Spleen (tissue), 11 donors: ENCODE results near the gene UPK1B. TPM values are rescaled to one million over a fixed set of nuclear protein-coding genes. Genes with fewer than 3 reads are reported as not detected.
A peak's percentile ranks its signal among the peaks of the same experiment; 100 is the strongest.

Source experiments
- DNase-seq: peaks from one replicate; pipeline ENCODE4 v3.0.0-alpha.2; 2020
- H3K27ac ChIP-seq, 8 donors: fragments of 200-600 bp; sonication (generic) in 7 of 8; 1 replicate in 4 of 8; 2 replicates in 4 of 8; pipeline versions ENCODE4 v1.5.0 to v1.8.0; 2016 to 2021; ENCODE audit warnings: inconsistent platforms in 4 of 8, mild to moderate bottlenecking in 4 of 8, moderate library complexity in 1 of 8
- H3K27me3 ChIP-seq, 7 donors: fragments of 200-600 bp; sonication (generic) in 6 of 7; replicated peaks in 1 of 7; 1 replicate in 4 of 7; 2 replicates in 3 of 7; pipeline versions ENCODE4 v1.5.0 to v1.8.0; 2016 to 2021; ENCODE audit warnings: inconsistent platforms in 3 of 7, mild to moderate bottlenecking in 1 of 7
- H3K36me3 ChIP-seq, 6 donors: fragments of 200-600 bp; sonication (generic) in 5 of 6; 1 replicate in 4 of 6; 2 replicates in 2 of 6; pipeline versions ENCODE4 v1.5.0 to v1.8.0; 2016 to 2021; ENCODE audit warnings: inconsistent platforms in 2 of 6
- H3K4me1 ChIP-seq, 6 donors: fragments of 200-600 bp; sonication (generic) in 5 of 6; 1 replicate in 3 of 6; 2 replicates in 3 of 6; pipeline versions ENCODE4 v1.5.0 to v1.8.0; 2016 to 2021; ENCODE audit warnings: inconsistent platforms in 3 of 6
- H3K4me3 ChIP-seq, 8 donors: fragments of 200-600 bp; sonication (generic) in 7 of 8; 1 replicate in 4 of 8; 2 replicates in 4 of 8; pipeline versions ENCODE4 v1.5.0 to v1.8.0; 2016 to 2021; ENCODE audit warnings: inconsistent platforms in 4 of 8, mild to moderate bottlenecking in 4 of 8, moderate library complexity in 2 of 8
- H3K9me3 ChIP-seq, 8 donors: fragments of 200-600 bp; sonication (generic) in 7 of 8; 1 replicate in 4 of 8; 2 replicates in 4 of 8; pipeline versions ENCODE4 v1.5.0 to v1.8.0; 2016 to 2021; ENCODE audit warnings: inconsistent platforms in 4 of 8
- CTCF ChIP-seq, 11 experiments: fragments of 200-600 bp in 7 of 11; fragments of 450-650 bp in 4 of 11; sonication (generic) in 4 of 11; IDR thresholded peaks in 8 of 11; conservative IDR thresholded peaks in 3 of 11; 1 replicate in 7 of 11; 2 replicates in 4 of 11; pipeline versions ENCODE4 v1.4.0 to v1.8.0; 2016 to 2021; ENCODE audit warnings: antibody characterized with exemption in 11 of 11, inconsistent platforms in 4 of 11, mild to moderate bottlenecking in 1 of 11
- POLR2A ChIP-seq, 3 donors: fragments of 450-650 bp; IDR thresholded peaks; one replicate each; pipeline ENCODE4 v1.5.1; 2017; ENCODE audit warnings: antibody characterized with exemption in 3 of 3, mild to moderate bottlenecking in 1 of 3
- POLR2AphosphoS5 ChIP-seq, 3 donors: sonication (generic); formaldehyde crosslinking; IDR thresholded peaks; one replicate each; pipeline ENCODE4 v1.5.1; 2017; ENCODE audit warnings: antibody characterized with exemption in 3 of 3
- WGBS, 5 donors: extraction: QIAGEN DNeasy Blood & Tissue Kit in 3 of 5; methylation state at CpG; one replicate each; pipeline versions ENCODE4 v1.1.5 to v1.1.7; 2013 to 2018; 5-methylcytosine and 5-hydroxymethylcytosine counted together
- intact Hi-C: fragments of 100-400 bp; cut with DNase I; formaldehyde crosslinking; loops from one replicate; pipeline ENCODE4 v1.15.0; 2023; ENCODE audit warnings: low total_unique reads
- polyA plus RNA-seq, 3 donors: library from polyadenylated mRNA; stranded (reverse); fragments of 200-250 nt; gene quantifications; one replicate each; pipeline ENCODE4 v1.2.1, GENCODE V29; 2013
- total RNA-seq, 7 donors: library from RNA; depleted of rRNA in 3 of 7; stranded (reverse); fragments of >200 nt in 3 of 7; fragmentation: NEBNext Ultra II Directional in 4 of 7; extraction: Animal tissue kit (Norgen Biotek cat#: 25700) in 4 of 7; gene quantifications; one replicate each; pipeline versions ENCODE4 v1.1.0 to v1.2.1, GENCODE V29; 2016 to 2021
- donor health status: healthy with polysubstance abuse.
- donor health status: DM: no; HTN: no; CAD: no; lungs with moderate emphysema.
- donor health status: DM: no; HTN: no; CAD: no.
- donor health status: Bipolar disorder and iron deficiency.
- donor health status: healthy.
- donor health status: DM: no; HTN: no; CAD: no.
- donor health status: DM: yes; HTN: yes; CAD: no.

UPK1B gene
- total and polyA plus RNA-seq, 10 donors = not detected

- DNase-seq = no peak
- Histone ChIP-seq H3K9me3 (no peaks in the 10 kb centered on the region), H3K27ac (no peak overlapping the region), H3K36me3 (peaks cover 0 to 31% (median 7%) of the 10 kb centered on the region in 6 donors), H3K27me3 (no peaks in the 10 kb centered on the region), H3K4me1 (peaks cover 0 to 18% (median 0%) of the 10 kb centered on the region in 6 donors), H3K4me3 (no peak overlapping the region)
- intact Hi-C loops = no loop called here
- no peak for TF ChIP-seq CTCF (IDR thresholded peaks at IDR 0.05 in 8 of 11, conservative IDR thresholded peaks at IDR 0.05 in 3 of 11)
- TF ChIP-seq POLR2AphosphoS5 (IDR thresholded peaks at IDR 0.05) = no peak
- no peak for TF ChIP-seq POLR2A (IDR thresholded peaks at IDR 0.05)
- 59 to 74% (median 65%) methylated on average over 8 of the region's 8 CpGs for WGBS, 5 donors
Observed at GRCh38 chr3:119205209-119205608, 31.8 kb downstream of the UPK1B start.

- 80 to 88% (median 87%) methylated on average over 4 to 5 of the region's 5 CpGs for WGBS, 5 donors
- Histone ChIP-seq H3K4me1 (peaks cover 0 to 18% (median 0%) of the 10 kb centered on the region in 6 donors), H3K9me3 (no peaks in the 10 kb centered on the region), H3K27me3 (no peaks in the 10 kb centered on the region), H3K27ac (no peak overlapping the region), H3K4me3 (no peak overlapping the region), H3K36me3 (peaks cover 3 to 36% (median 10%) of the 10 kb centered on the region in 6 donors)
- intact Hi-C loops = no loop called here
- no peak for DNase-seq
- no peak for TF ChIP-seq POLR2AphosphoS5 (IDR thresholded peaks at IDR 0.05)
- no peak for TF ChIP-seq CTCF (IDR thresholded peaks at IDR 0.05 in 8 of 11, conservative IDR thresholded peaks at IDR 0.05 in 3 of 11)
- no peak for TF ChIP-seq POLR2A (IDR thresholded peaks at IDR 0.05)
Observed at GRCh38 chr3:119205685-119206084, 32.3 kb downstream of the UPK1B start.

GRCh38 chr3:119206611-119207511 is 33.5 kb downstream of the UPK1B start:
- peaks cover 0 to 18% (median 0%) of the 10 kb centered on the region in 6 donors for H3K4me1 ChIP-seq
- peaks cover 4 to 48% (median 19%) of the 10 kb centered on the region in 6 donors for H3K36me3 ChIP-seq
- no peaks in the 10 kb centered on the region for H3K27me3 ChIP-seq
- no peaks in the 10 kb centered on the region for H3K9me3 ChIP-seq
- H3K4me3 ChIP-seq = no peak overlapping the region
- H3K27ac ChIP-seq = peak overlapping the region in 3 of 8 donors; percentile 24 to 43 (median 26)
- 69 to 79% (median 72%) methylated on average over 4 of the region's 4 CpGs for WGBS, 5 donors
- TF ChIP-seq POLR2AphosphoS5 (IDR thresholded peaks at IDR 0.05) = peak in 1 of 3 donors; percentile 31
- TF ChIP-seq CTCF (IDR thresholded peaks at IDR 0.05 in 8 of 11, conservative IDR thresholded peaks at IDR 0.05 in 3 of 11) = no peak
- DNase-seq = peak; percentile 77
- intact Hi-C loops = no loop called here

- Histone ChIP-seq H3K4me1 (peaks cover 0 to 18% (median 0%) of the 10 kb centered on the region in 6 donors), H3K27ac (peak overlapping the region in 3 of 8 donors; percentile 10 to 26 (median 24)), H3K27me3 (no peaks in the 10 kb centered on the region), H3K9me3 (no peaks in the 10 kb centered on the region), H3K4me3 (no peak overlapping the region), H3K36me3 (peaks cover 4 to 54% (median 25%) of the 10 kb centered on the region in 6 donors)
- WGBS, 5 donors = 80 to 100% (median 85%) methylated on average over 3 of the region's 3 CpGs
- DNase-seq = no peak
- no peak for TF ChIP-seq POLR2A (IDR thresholded peaks at IDR 0.05)
- TF ChIP-seq CTCF (IDR thresholded peaks at IDR 0.05 in 8 of 11, conservative IDR thresholded peaks at IDR 0.05 in 3 of 11) = no peak
- no peak for TF ChIP-seq POLR2AphosphoS5 (IDR thresholded peaks at IDR 0.05)
- intact Hi-C loops = no loop called here
Observed at GRCh38 chr3:119207512-119207875, 34.1 kb downstream of the UPK1B start.
